Osteocyte (in vitro differentiated cells): ENCODE data around the gene ZNF629. TPM values are rescaled to one million over a fixed set of nuclear protein-coding genes. Genes with fewer than 3 reads are reported as not detected.

Experiments used
- DNase-seq: peaks from one replicate; pipeline ENCODE4 v3.0.0; 2021; ENCODE audit warnings: mixed read lengths; ENCODE audit not compliant: unreplicated experiment; ENCODE audit errors: extremely low spot score
- H3K27ac Mint-ChIP-seq: one replicate; pipeline ENCODE4 v1.8.0; 2021; ENCODE audit warnings: mild to moderate bottlenecking, mixed read lengths; ENCODE audit not compliant: unreplicated experiment
- H3K27me3 Mint-ChIP-seq: one replicate; pipeline ENCODE4 v1.8.0; 2021; ENCODE audit warnings: mixed read lengths; ENCODE audit not compliant: unreplicated experiment
- H3K36me3 Mint-ChIP-seq: one replicate; pipeline ENCODE4 v1.8.0; 2021; ENCODE audit warnings: mixed read lengths; ENCODE audit not compliant: unreplicated experiment
- H3K4me1 Mint-ChIP-seq: one replicate; pipeline ENCODE4 v1.8.0; 2021; ENCODE audit warnings: mixed read lengths; ENCODE audit not compliant: unreplicated experiment
- H3K4me3 Mint-ChIP-seq: one replicate; pipeline ENCODE4 v1.8.0; 2021; ENCODE audit warnings: mild to moderate bottlenecking, moderate library complexity, mixed read lengths; ENCODE audit not compliant: unreplicated experiment
- H3K9me3 Mint-ChIP-seq: one replicate; pipeline ENCODE4 v1.8.0; 2021; ENCODE audit warnings: mixed read lengths; ENCODE audit not compliant: unreplicated experiment
- total RNA-seq: library from RNA; stranded (reverse); gene quantifications from 2 replicates; pipeline ENCODE4 v1.2.1, GENCODE V29; 2021
- TF ChIP-seq, protein P1 (sequence below): fragments of 200-600 bp; sonication (generic); IDR thresholded peaks from 2 replicates; pipeline ENCODE4 v1.5.0; 2021; ENCODE audit warnings: antibody characterized with exemption, mild to moderate bottlenecking, moderate library complexity

ZNF629 gene
- total RNA-seq, 1 donor from 2014 or later, result 26.7 TPM

DNA sequence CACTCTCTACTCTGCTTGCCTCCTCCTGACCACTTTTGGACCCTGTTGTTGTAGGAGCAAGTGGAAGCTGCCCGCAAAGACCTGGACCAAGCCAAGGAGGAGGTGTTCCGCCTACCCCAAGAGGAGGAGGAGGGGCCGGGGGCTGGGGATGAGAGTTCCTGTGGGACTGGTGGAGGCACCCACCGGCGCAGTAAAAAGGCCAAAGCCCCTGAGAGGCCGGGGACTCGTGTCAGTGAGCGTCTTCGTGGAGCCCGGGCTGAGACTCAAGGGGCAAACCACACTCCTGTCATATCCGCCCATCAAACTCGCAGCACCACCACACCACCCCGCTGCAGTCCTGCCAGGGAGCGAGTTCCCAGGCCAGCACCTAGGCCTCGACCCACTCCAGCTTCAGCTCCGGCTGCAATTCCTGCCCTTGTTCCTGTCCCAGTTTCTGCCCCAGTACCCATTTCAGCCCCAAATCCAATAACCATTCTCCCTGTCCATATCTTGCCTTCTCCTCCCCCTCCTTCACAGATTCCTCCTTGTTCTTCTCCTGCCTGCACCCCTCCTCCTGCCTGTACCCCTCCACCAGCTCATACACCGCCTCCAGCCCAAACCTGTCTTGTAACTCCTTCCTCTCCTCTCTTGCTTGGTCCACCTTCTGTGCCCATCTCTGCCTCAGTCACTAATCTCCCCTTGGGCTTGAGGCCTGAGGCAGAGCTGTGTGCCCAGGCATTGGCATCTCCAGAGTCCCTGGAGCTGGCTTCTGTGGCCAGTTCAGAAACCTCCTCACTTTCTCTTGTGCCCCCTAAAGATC lies 49.8 kb downstream of the ZNF629 start:
- Mint-ChIP-seq H3K4me3 (no peak overlapping the region), H3K4me1 (peaks cover 20% of the 10 kb centered on the region), H3K27ac (no peak overlapping the region), H3K36me3 (peaks cover 64% of the 10 kb centered on the region), H3K27me3 (no peaks in the 10 kb centered on the region), H3K9me3 (no peaks in the 10 kb centered on the region)
- TF ChIP-seq, protein P1, sequence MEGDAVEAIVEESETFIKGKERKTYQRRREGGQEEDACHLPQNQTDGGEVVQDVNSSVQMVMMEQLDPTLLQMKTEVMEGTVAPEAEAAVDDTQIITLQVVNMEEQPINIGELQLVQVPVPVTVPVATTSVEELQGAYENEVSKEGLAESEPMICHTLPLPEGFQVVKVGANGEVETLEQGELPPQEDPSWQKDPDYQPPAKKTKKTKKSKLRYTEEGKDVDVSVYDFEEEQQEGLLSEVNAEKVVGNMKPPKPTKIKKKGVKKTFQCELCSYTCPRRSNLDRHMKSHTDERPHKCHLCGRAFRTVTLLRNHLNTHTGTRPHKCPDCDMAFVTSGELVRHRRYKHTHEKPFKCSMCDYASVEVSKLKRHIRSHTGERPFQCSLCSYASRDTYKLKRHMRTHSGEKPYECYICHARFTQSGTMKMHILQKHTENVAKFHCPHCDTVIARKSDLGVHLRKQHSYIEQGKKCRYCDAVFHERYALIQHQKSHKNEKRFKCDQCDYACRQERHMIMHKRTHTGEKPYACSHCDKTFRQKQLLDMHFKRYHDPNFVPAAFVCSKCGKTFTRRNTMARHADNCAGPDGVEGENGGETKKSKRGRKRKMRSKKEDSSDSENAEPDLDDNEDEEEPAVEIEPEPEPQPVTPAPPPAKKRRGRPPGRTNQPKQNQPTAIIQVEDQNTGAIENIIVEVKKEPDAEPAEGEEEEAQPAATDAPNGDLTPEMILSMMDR, result no peak
- DNase-seq, result no peak

DNA sequence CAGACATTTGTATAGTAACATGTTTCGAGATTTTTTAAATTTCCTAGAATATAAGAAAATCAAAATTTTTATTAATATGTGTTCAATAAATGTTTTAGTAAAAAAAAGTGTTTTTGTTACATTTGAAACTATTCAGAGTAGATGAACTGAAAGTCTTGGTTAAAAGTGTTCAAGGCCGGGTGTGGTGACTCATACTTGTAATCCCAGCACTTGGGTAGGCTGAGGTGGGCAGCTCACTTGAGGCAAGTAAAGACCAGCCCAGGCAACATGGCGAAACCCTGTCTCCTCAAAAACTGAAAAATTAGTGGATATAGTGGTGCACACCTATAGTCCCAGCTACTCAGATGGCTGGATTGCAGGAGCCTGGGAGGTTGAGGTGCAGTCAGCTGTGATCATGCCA lies 55.6 kb downstream of the ZNF629 start:
- no peak for DNase-seq
- H3K4me3 Mint-ChIP-seq, result no peak overlapping the region
- peaks cover 55% of the 10 kb centered on the region for H3K36me3 Mint-ChIP-seq
- no peaks in the 10 kb centered on the region for H3K4me1 Mint-ChIP-seq
- TF ChIP-seq, protein P1, result no peak
- no peaks in the 10 kb centered on the region for H3K27me3 Mint-ChIP-seq
- H3K27ac Mint-ChIP-seq, result no peak overlapping the region
- H3K9me3 Mint-ChIP-seq, result no peaks in the 10 kb centered on the region

DNA sequence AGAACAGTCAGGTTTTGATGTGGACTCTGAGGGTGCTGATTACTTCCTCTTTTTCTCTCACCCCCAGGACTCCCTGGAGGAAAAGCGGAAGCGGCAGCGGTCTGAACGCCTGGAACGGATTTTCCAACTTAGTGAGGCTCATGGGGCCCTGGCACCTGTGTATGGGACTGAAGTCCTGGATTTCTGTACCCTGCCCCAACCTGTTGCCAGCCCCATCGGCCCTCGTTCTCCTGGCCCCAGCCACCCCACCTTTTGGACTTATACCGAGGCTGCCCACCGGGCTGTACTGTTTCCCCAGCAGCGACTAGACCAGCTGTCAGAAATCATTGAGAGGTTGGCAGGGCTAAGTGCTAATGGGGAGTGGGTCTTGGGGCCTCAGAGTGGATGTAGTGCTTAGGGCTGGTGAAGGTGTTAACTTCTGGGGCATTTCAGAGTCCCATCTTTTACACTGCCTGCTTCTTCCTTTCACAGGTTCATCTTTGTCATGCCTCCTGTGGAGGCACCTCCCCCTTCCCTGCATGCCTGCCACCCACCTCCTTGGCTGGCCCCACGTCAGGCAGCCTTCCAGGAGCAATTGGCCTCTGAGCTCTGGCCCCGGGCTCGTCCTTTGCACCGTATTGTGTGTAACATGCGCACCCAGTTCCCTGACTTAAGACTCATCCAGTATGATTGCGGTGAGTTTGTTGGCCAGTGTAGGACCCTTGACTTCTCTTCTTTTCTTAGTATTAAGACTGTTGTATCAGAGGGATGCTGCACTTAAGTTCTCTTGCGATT lies 57.9 kb downstream of the ZNF629 start:
- no peak for DNase-seq
- H3K27me3 Mint-ChIP-seq, result no peaks in the 10 kb centered on the region
- TF ChIP-seq, protein P1, result no peak
- H3K4me1 Mint-ChIP-seq, result no peaks in the 10 kb centered on the region
- no peak overlapping the region for H3K27ac Mint-ChIP-seq
- H3K9me3 Mint-ChIP-seq, result no peaks in the 10 kb centered on the region
- peaks cover 52% of the 10 kb centered on the region for H3K36me3 Mint-ChIP-seq
- H3K4me3 Mint-ChIP-seq, result no peak overlapping the region

Other genes starting within 250 kb of the ZNF629 start
- 10.1 and 12.1 TPM in 2 replicates for gene ZNF764, start 228.8 kb downstream of the ZNF629 start, total RNA-seq
- 10.9 and 11.3 TPM in 2 replicates for gene ZNF688, start 215.5 kb downstream of the ZNF629 start, total RNA-seq
- 14.8 and 19.8 TPM in 2 replicates for gene ZNF785, start 201.5 kb downstream of the ZNF629 start, total RNA-seq
- gene ZNF689, start 176.8 kb downstream of the ZNF629 start, total RNA-seq, result 8.8 and 9.1 TPM in 2 replicates
- 44.7 and 52.0 TPM in 2 replicates for gene PRR14, start 136.2 kb downstream of the ZNF629 start, total RNA-seq
- gene FBRS, start 128.8 kb downstream of the ZNF629 start, total RNA-seq, result 66.5 and 67.4 TPM in 2 replicates
- gene SRCAP, start 88.0 kb downstream of the ZNF629 start, total RNA-seq, result 69.2 and 73.5 TPM in 2 replicates
- 28.6 and 31.1 TPM in 2 replicates for gene PHKG2, start 38.8 kb downstream of the ZNF629 start, total RNA-seq
- 5.0 and 9.7 TPM in 2 replicates for gene CFAP119, start 25.1 kb downstream of the ZNF629 start, total RNA-seq
- 116 and 118 TPM in 2 replicates for gene RNF40, start 24.9 kb downstream of the ZNF629 start, total RNA-seq
- gene BCL7C, start 106.9 kb upstream of the ZNF629 start, total RNA-seq, result 37.6 and 38.1 TPM in 2 replicates
- 5.1 and 6.0 TPM in 2 replicates for gene CTF1, start 109.4 kb upstream of the ZNF629 start, total RNA-seq
- gene FBXL19, start 136.4 kb upstream of the ZNF629 start, total RNA-seq, result 23.1 and 24.3 TPM in 2 replicates
- 25.2 and 30.0 TPM in 2 replicates for gene ORAI3, start 161.9 kb upstream of the ZNF629 start, total RNA-seq
- gene SETD1A, start 170.5 kb upstream of the ZNF629 start, total RNA-seq, result 20.1 and 22.6 TPM in 2 replicates
- 7.5 and 7.6 TPM in 2 replicates for gene HSD3B7, start 198.0 kb upstream of the ZNF629 start, total RNA-seq
- 1.8 and 4.5 TPM in 2 replicates for gene STX1B, start 223.4 kb upstream of the ZNF629 start, total RNA-seq
- gene STX4, start 246.4 kb upstream of the ZNF629 start, total RNA-seq, result 51.8 and 53.4 TPM in 2 replicates